Uterus (tissue), 2 donors: Measurements from ENCODE around the gene KCTD19.

Experiments
- CTCF ChIP-seq, 4 experiments: fragments of 200-600 bp in 2 of 4; fragments of 450-650 bp in 2 of 4; sonication (generic) in 2 of 4; IDR thresholded peaks; one replicate each; pipeline ENCODE4 v1.5.1; 2016 to 2019; ENCODE audit warnings: antibody characterized with exemption in 4 of 4, mild to moderate bottlenecking in 2 of 4, moderate library complexity in 1 of 4
- POLR2A ChIP-seq, 2 donors: fragments of 450-650 bp; IDR thresholded peaks; one replicate each; pipeline ENCODE4 v1.6.1; 2016; ENCODE audit warnings: antibody characterized with exemption in 2 of 2, mild to moderate bottlenecking in 1 of 2, moderate library complexity in 1 of 2

- TF ChIP-seq POLR2A (IDR thresholded peaks at IDR 0.05) = no peak
- no peak for TF ChIP-seq CTCF (IDR thresholded peaks at IDR 0.05)
These were observed 35.1 kb downstream of the KCTD19 start for GRCh38 chr16:67291461-67291860.
